HFF-Myc (cell line): ENCODE measurements around the gene MAGI1.

Experiments used
- DNase-seq: peaks from one replicate; pipeline ENCODE4 v3.0.0-alpha.2; 2011; ENCODE audit warnings: low read depth; ENCODE audit errors: extremely low read depth
- H3K4me3 ChIP-seq: replicated peaks from 2 replicates; pipeline ENCODE4 v1.5.1; 2011; ENCODE audit warnings: low read depth, mild to moderate bottlenecking, control low read depth, low read length
- TF ChIP-seq, protein P1 (sequence below): IDR thresholded peaks from 2 replicates; pipeline ENCODE4 v1.5.1; 2012; ENCODE audit warnings: mild to moderate bottlenecking, low read depth, low read length, control low read depth; ENCODE audit errors: missing control alignments

The MAGI1 gene

DNA sequence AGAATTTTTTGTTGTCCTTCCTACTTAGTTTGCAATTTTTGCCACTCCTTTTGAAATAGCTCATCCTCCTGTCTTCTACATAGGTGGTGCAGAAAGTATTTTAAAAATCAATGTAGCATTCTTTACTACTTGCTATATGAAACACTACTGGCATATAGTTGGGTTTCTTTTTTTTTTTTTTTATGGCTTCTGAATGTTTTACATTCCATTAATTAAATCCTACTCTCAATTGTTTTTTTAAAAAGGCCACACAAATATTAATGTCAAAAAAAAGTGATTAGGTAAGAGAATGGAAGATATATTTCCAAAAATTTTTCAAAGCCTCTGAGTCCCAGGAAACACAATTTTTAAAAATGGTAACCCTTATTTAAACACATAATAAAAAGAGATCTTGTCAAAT, 262.6 kb downstream of the MAGI1 start:
- no peak overlapping the region for H3K4me3 ChIP-seq
- DNase-seq = no peak
- TF ChIP-seq, protein P1, sequence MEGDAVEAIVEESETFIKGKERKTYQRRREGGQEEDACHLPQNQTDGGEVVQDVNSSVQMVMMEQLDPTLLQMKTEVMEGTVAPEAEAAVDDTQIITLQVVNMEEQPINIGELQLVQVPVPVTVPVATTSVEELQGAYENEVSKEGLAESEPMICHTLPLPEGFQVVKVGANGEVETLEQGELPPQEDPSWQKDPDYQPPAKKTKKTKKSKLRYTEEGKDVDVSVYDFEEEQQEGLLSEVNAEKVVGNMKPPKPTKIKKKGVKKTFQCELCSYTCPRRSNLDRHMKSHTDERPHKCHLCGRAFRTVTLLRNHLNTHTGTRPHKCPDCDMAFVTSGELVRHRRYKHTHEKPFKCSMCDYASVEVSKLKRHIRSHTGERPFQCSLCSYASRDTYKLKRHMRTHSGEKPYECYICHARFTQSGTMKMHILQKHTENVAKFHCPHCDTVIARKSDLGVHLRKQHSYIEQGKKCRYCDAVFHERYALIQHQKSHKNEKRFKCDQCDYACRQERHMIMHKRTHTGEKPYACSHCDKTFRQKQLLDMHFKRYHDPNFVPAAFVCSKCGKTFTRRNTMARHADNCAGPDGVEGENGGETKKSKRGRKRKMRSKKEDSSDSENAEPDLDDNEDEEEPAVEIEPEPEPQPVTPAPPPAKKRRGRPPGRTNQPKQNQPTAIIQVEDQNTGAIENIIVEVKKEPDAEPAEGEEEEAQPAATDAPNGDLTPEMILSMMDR = no peak

DNA sequence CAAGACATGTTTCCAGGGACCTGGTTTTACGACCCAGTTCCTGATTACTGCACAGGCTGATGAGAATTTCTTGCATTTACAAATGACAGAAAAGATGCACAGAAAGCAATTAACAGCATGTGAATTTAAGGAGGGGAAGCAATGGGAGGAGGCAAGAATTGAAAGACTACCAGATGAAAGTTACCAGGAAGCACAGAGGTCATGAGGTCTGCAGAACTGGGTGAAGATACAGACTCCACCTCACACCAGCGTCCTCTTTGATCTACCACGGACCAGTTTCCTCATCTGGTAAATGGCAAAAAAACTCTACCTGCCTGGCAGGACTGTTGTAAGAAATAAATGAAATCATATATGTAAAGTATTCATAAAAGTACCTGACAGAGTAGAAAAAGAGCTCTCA, 266.0 kb downstream of the MAGI1 start:
- H3K4me3 ChIP-seq = no peak overlapping the region
- no peak for DNase-seq
- TF ChIP-seq, protein P1 = no peak

DNA sequence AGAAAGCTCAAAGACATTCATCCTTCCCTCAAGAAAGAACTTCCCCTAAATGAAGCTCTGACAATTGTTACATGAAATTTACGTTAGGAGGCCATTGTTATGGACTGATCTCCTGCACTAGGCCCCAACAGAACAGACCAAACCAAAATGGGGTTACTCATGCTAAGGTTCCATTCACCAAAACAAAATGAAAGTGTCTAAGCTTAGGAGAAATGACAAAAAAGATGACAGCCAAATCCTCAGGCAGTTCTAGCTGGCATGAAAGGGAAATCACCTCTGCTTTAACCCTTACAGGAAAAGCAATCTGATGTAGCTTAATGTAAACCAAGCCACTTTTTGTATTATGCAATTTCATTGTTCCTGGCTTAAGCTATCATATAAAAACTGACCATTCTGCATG, 271.2 kb downstream of the MAGI1 start:
- no peak overlapping the region for H3K4me3 ChIP-seq
- DNase-seq = no peak
- TF ChIP-seq, protein P1 = no peak

DNA sequence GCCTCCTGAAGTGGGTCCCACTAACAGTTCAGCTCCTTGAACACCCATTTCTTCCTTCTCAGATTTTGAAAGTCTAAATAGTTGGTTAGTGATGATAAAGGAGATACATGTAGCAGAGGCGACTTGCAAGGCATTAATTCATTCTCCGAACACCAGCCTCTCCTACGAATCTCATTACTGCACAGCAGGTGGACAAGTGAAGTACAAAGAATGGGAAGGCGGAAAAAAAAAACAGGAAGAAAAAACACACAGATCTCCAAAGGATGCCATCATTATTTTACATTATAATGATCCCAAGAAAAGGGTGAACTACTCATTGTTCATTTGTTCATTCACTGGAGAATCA, 276.5 kb downstream of the MAGI1 start:
- H3K4me3 ChIP-seq = no peak overlapping the region
- DNase-seq = no peak
- TF ChIP-seq, protein P1 = no peak

DNA sequence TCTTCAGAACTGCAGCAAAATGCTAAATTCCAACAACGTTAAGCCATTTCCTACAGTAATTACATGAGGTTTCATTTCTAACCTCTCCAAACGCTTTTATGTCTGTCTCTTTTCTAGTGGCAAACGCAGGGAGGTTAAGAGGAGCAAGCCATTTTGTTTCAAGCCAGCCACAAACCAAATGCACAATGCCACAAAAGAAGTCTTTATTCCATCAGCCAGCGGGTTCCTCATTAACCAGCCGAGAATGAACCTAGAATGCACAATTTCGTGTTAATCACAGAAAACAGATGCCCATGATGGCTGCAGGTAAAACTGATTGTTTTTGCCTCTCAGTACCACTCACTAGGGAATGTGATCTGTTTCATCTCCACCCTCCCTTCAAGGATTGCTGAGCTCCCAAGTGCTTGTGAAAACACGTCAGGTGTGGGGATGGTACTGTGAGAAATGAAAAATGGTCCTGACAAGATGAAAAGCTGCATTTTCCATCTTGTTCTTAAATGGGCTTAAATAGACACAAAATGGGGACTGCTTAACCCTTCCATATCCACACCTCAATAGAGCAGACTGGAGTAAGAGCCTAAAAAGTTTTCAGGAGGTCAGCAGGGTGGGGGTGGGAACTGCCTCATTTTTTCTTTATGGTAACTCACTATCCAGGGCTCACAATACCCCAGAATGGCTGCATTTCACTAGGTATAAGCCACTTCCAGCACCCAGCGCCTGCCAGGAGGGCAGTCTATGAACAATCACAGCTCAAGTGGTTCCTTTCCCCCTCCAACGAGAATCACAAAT, 277.1 kb downstream of the MAGI1 start:
- TF ChIP-seq, protein P1 = no peak
- H3K4me3 ChIP-seq = no peak overlapping the region
- DNase-seq = no peak

DNA sequence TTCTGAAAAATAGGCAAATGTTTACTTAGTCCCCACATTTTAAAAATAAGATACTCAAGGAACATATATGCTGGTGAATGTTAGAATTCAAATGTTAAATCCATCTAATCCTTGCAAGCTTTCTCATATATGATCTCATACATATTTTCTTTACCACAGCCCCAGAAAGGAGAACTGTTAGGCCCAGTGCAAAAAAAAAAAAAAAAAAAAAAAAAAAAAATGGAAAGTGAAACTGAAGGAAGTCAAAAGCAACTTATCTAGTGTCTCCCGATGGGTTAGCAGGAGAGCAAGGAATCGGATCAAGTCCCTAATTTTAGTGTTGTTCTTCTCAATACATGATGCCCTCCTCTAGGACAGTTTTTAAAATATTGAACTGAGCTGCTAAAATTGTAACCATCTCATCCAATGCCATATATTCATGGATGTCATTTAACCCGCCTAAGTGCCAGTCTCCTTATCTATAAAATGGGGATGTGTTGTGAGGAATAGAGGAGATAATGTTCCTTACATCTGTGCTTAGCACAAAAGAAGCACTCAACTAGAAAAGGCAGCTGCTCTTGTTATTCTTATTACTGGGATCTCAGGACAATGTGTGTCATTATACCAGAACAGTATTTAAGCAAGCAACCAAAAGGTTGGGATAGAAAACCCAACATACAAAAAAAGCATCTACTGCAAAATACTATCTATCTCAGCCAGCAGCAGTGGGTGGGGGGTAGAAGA, 279.7 kb downstream of the MAGI1 start:
- DNase-seq = no peak
- TF ChIP-seq, protein P1 = no peak
- H3K4me3 ChIP-seq = no peak overlapping the region
